GM18519 (cell line): ENCODE measurements around the gene ANAPC4.

Source experiments
- ATAC-seq: cut with Tn5 transposase; IDR thresholded peaks from one replicate; pipeline ENCODE4 v1.9.1; 2021; ENCODE audit warnings: mild to moderate bottlenecking, moderate library complexity; ENCODE audit not compliant: unreplicated experiment, low FRiP score

Gene ANAPC4

GRCh38 chr4:25430630-25431029 lies 53.6 kb downstream of the ANAPC4 start:
- ATAC-seq: no peak

DNA sequence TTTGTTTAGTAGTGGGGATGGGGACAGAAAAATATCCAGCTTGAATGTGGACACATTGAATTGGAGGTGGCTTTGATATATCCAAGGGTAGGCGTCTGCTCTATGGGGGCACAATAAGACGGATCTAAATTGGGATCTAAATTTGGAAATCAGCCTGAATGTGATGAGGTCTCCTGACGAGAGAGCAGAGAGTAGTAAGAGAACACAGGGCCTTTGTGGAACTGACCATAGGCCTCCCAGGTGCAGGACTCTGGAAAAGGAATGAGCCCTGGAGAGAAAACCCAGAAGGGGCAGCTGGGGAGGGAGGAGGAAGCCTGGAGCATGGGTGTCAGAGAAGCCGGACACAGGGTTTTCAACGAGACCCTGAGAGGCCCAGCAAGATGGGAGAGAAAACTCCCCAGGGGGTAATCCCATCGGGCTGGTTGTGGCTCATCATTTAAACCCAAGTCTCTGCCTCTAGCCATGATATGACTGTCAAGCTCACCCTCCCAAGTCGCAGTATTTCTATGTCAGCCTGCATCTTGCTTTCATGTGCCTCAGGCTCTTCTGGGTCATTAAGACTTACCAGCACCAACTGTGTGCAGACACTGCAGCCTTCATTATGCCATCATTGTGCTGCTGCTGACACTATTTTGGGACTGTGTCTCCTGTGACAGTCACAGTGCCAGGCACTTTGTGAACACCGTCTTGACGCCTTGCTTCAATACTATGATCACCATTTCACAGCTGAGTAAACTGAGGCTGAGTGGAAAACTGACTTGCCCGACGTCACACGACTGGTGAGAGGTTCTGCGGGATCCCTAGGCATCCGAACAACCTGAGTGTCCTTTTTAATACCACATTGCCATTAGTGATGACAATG lies 57.1 kb downstream of the ANAPC4 start:
- ATAC-seq: no peak

- no peak for ATAC-seq
Observed at GRCh38 chr4:25437926-25438325, 60.9 kb downstream of the ANAPC4 start.

GRCh38 chr4:25439918-25440477 lies 62.9 kb downstream of the ANAPC4 start:
- peak; percentile 80 for ATAC-seq

- ATAC-seq: no peak
Observed at GRCh38 chr4:25440478-25441030, 63.5 kb downstream of the ANAPC4 start.

DNA sequence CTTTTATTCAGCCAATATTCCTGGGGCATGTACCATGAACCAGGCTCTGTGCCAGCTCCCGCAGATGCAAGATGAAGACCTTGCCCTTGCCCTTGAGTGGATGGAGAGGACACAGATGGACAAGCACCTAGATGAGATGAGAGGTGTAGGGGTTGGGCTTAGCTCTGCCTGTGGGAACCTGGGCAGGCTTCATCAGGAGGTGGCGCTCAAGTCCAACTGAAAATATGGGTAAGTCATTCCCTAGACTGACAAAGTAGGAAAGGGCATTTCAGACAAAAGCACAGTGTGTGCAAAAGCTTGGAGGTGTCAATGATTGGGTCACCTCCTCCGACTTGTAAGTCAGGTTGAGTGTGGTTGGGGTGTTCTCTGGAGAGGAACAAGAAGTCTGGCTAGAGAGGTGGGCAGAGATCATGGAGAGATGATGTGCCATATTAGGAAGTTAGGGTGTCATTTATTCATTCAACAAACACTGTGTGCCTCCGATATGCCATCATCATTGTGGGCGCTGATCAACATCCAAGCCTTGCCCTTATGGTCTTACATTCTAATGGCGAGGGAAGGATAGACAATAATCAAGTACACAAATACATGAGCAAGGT lies 64.6 kb downstream of the ANAPC4 start:
- ATAC-seq: no peak

DNA sequence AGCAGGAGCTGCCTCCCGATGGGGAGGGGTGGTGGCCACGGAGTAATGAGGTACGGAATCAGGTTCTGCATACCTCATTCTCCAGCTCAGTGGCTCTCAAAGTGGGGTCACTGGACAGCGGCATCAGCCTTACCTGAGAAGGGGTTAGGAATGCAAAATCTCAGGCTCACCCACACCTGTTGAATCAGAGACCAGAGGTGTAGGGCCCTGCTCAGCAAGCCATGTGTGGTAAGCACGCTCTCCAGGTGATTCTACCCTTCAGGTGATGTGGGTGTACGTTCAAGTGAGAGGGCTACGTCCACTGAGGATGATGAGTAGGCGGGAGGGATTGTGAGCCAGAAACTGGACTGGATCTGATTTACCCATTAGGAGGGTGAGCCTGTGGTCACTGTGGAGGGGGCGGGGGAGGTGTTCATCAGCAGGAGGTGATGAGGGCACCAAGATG lies 65.8 kb downstream of the ANAPC4 start:
- ATAC-seq: no peak

- ATAC-seq: no peak
Observed at GRCh38 chr4:25443851-25444250, 66.8 kb downstream of the ANAPC4 start.

DNA sequence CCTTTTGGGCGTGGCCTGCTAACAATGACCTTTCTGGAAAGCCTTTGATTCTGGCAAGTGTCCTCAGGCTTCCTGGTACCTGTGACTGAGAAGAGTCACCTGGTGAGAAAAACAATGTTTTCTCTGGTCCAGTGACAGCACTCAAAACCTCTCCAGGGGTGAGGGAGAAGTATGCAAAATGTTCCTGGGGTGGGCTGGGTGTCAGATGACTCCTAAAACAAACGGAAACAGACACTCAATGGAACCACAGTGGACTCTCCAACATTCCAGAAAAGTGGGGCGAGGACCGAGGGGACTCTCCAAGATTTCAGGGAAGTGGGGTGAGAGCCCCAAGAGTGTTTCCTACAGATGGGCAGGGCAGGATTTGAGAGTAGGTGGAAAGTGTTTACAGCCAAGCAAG lies 69.5 kb downstream of the ANAPC4 start:
- ATAC-seq: no peak

DNA sequence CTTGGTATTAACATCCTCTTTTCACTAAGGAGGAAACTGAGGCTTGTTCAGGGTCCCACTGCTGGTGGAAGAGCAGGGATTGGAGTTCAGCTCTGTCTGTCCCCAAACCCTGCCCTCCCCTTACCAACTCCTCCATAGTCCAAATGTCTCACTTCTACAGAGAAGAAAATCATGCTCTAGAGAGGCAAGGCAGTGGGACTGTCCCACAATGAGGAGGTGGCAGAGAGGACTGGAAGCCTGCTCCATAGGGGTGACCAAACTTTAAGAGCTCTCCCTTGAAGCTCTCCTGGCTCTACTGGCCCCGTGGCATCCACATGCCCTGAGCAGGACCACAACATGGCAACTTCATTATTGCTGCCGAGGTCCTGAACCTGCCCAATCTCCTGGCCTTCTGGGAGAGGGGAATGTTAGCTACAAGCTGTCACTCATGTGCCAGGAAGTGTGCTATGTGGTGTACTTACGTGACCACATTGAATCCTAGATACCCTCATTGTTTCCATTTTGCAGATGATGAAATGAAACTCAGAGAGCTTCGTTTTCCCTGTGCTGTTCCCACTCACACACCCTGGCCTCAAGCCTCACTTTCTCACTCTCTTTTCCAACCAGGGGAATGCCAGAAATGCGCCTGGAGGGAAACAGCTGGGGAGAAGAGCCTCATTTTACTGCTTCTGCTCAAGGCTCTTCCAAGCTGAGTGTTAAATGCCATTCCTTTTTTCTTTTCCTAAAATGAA lies 71.5 kb downstream of the ANAPC4 start:
- no peak for ATAC-seq

DNA sequence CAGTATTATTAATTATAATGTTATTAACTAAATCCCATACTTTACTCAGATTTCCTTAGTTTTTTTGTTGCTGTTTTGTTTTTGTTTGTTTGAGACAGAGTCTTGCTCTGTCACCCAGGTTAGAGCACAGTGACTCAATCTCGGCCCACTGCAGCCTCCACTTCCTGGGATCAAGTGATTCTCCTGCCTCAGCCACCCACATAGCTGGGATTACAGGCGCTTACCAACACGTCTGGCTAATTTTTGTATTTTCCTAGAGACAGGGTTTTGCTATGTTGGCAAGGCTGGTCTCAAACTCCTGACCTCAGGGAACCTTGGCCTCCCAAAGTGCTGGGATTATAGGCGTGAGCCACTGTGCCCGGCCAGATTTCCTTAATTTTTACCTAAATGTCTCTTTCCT lies 72.2 kb downstream of the ANAPC4 start:
- ATAC-seq: no peak

- no peak for ATAC-seq
Observed at GRCh38 chr4:25449688-25450087, 72.6 kb downstream of the ANAPC4 start.

DNA sequence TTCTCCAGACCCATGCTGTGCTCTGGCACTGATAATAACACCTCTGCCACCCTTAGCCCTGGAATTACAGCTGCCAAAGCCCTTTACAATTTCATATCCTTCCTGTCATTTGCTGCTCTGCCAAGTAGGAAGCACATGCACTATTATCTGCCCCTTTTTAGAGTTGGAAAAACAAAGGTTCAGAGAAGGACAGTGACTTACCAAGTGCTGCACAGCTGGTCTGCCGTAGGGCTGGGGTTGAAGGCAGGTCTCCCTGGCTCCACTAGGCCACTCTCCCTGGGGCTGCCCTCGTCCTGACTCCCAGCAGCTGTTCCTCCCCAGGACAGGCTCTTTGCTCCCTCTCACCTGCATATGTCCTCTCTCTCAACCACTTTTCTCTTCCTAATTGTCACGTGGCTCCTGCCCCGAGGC lies 73.4 kb downstream of the ANAPC4 start:
- ATAC-seq: no peak

DNA sequence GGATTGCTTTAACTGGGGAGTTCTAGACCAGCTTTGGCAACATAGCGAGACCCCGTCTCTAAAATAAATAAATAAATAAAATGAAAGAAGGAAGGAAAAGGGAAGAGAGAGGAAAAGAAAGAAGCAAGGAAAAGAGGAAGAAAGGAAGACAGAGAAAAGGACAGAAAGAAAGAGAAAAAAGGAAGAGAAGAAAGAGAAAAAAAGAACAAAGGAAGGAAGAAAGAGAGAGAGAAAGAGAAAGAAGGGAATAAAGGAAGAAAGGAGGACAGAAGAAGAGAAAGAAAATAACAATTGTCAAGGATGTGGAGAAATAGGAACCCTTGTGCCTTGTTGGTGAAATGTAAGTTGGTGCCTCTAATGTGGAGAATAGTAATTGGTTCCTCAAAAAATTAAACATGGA lies 74.6 kb downstream of the ANAPC4 start:
- ATAC-seq: no peak

DNA sequence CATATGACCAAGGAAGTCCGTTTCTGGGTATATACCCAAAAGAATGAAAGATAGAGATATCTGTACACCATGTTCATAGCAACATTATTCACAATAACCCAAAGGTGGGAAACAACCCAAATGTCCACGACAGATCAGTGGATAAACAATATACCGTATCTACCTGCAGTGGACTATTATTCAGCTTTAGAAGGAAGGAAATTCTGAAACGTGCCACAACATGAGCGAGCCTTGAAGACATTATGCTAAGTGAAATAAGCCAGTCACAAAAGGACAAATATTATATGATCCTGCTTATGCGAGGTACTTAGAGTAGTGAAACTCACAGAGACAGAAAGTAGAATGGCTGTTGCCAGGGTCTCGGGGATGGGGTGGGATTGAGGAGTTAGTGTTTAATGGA lies 75.0 kb downstream of the ANAPC4 start:
- ATAC-seq: no peak

- ATAC-seq: no peak
Observed at GRCh38 chr4:25454476-25454875, 77.4 kb downstream of the ANAPC4 start.

DNA sequence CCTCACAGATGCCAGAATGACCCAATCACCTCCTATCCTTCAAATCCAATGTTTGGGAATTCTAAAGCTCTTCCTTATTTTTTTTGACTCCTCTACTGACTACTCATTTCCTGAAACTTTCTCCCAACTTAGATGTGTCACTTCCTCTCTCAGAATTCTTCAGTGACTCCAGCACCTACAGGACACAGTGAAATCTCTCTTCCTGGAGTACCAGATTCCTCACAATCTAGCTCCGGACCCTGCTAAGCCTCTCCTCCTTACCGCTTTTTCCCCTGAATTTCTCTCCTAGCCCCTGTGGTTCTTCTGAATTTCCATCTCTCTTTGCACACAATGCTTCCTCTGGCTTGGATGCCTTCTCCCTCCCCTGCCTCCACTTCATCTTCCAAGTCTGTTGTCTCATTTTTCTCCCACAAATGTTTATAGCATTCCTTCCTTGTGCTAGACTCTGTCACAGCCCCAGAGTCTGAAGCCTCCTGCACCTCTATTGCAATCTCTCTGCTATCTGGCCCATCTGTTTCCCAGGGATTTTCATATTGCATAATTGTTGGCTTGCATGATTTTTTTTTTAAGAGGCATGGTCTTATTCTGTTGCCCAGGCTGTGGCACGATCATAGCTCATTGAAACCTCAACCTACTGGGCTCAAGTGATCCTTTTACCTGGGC lies 80.1 kb downstream of the ANAPC4 start:
- no peak for ATAC-seq

- no peak for ATAC-seq
Observed at GRCh38 chr4:25466966-25467697, 90.1 kb downstream of the ANAPC4 start.

GRCh38 chr4:25467843-25468242 lies 90.8 kb downstream of the ANAPC4 start:
- no peak for ATAC-seq
